AG08395 (cell line): ENCODE data around the gene NOP14.
A peak's percentile ranks its signal among the peaks of the same experiment; 100 is the strongest.
"Not testable (repeated sequence)": the region's sequence is repeated elsewhere in the genome, so short reads cannot be mapped to it uniquely, and the experiment has no call there.

Experiments
- DNase-seq: peaks from one replicate; pipeline ENCODE4 v3.0.0; 2012; ENCODE audit warnings: mixed read lengths, low spot score

NOP14 gene

DNA sequence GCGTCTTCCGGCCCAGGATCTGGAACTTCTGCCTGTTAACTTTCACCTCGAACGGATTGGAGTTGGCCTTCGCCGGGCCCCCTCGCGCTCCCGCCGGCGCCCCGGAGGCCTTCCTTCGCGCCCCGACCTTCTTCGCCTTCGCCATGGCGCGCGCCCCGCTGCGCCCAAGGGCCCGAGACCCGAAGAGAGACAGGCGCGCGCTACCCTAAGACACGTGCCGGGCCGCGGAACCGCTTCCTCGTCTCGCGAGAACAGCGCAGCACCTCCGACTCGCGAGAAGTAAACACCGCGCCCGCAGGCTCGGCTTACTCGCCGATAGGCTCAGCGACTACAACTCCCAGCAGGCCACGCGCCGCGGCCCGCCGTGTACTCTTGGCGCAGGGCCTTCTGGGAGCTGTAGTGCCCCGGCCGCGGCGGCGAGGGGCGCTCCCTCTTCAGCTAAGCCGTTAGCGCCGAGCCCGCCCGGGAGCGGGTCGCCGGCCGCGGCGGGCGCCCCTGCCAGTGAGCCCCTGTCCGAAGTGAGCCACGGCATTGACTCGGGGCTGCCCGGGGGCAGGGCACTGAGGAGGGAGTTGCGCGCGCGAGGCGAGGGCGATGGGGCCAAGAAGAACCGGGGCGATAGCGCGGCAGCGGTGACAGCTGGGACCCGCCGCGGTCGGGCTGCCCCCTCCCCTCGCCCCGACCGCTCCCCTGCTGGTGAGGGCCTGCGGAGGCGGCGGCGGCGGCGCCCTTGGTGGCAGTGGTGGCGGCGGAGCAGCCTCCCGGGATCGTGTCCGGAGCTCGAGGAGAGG is at the start of gene NOP14, which contains the start of gene GRK4:
TSS of gene NOP14 (minus strand) at position 232 of the 791 bp plus-strand sequence. CDS start at position 145, 87 bp downstream.
TSS of gene GRK4 (plus strand) at position 397 of the 791 bp plus-strand sequence. CDS start 500 bp downstream, outside the sequence.
- peak; percentile 98 for DNase-seq

- DNase-seq = no peak
Observed at GRCh38 chr4:3011456-3012220, 48.4 kb upstream of the NOP14 start.

- DNase-seq = peak; percentile 81
Observed at GRCh38 chr4:3010998-3011397, 47.8 kb upstream of the NOP14 start.

DNA sequence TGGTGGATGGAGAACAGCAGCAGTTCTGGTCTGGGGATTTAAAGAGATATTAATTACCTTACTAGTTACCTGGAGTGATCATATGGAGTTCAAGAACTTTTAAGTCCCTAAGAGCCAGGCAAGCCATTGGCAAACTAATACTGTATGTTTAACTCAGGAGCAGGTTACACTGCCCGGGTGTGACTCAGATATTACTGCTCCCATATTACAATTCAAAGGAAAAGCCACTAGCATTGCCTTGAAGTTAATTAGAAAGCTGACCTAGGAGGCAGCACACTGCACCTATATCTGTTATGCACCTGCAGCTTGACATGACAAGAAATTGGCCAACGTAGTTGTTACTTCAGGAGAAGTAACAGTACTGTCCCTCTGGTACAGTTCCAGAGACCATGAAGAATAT is 47.4 kb upstream of the NOP14 start:
- DNase-seq = no peak

DNA sequence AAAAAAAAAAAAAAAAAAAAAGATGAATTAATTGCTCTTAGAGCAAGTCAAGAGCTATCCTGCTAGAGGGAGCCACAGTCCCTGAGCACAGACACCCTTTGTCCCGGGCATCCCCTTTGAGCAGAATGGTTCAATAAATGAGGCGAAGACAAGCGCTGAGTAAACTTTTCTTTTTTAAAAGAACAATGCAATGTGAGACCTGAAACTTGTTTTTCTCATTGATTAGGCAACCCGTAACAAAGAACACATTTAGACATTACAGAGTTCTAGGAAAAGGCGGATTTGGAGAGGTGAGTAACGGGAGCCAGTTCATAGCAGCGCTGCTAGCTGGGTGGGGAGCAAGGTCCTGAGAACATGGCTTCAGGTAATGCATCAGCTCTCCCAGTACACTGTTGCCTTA is 46.2 kb upstream of the NOP14 start:
- DNase-seq = peak; percentile 26

- no peak for DNase-seq
Observed at GRCh38 chr4:3007724-3008123, 44.5 kb upstream of the NOP14 start.

DNA sequence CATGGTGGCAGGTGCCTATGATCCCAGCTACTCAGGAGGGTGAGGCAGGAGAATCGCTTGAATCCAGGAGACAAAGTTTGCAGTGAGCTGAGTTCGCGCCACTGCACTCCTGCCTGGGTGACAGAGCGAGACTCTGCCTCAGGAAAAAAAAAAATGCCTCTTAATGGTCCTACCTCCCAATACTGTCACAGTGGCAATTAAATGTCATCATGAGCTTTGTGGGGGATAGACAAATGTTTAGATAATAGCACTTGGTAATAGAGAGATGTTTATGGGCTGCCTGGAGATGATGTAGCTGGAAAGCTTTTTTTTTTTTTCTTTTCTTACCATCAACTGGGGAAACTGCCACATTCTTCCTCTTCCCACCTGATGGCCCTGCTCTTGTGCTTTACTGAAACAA is 33.2 kb upstream of the NOP14 start:
- DNase-seq = no peak

- DNase-seq = no peak
Observed at GRCh38 chr4:2995546-2996265, 32.5 kb upstream of the NOP14 start.

GRCh38 chr4:2994917-2995316 is 31.7 kb upstream of the NOP14 start:
- DNase-seq = no peak

GRCh38 chr4:2991243-2991642 is 28.0 kb upstream of the NOP14 start:
- no peak for DNase-seq

- DNase-seq = not testable (repeated sequence)
Observed at GRCh38 chr4:2983715-2984114, 20.5 kb upstream of the NOP14 start.

DNA sequence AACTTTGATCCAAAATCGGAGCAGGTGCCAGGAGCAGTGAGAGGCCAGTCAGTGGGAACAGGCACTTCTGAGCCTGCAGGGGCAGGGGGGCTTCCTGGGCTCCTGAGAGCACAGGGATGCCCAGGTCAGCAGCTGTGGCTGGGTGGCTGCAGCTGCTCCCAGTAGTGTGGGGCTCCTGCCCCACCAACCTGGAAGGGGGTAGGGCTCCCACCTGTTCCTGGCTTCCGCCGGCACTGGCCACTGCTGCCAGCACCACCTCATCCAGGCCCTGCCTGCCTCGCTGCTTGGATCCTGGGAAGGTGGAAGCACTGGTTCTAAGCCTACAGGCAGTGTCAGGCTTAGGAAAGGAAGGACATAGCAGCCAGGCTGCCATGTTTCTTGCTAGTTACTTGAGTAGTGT is 18.8 kb upstream of the NOP14 start:
- no peak for DNase-seq

- no peak for DNase-seq
Observed at GRCh38 chr4:2981256-2981819, 18.1 kb upstream of the NOP14 start.

- DNase-seq = peak; percentile 81
Observed at GRCh38 chr4:2977211-2978088, 14.2 kb upstream of the NOP14 start.

DNA sequence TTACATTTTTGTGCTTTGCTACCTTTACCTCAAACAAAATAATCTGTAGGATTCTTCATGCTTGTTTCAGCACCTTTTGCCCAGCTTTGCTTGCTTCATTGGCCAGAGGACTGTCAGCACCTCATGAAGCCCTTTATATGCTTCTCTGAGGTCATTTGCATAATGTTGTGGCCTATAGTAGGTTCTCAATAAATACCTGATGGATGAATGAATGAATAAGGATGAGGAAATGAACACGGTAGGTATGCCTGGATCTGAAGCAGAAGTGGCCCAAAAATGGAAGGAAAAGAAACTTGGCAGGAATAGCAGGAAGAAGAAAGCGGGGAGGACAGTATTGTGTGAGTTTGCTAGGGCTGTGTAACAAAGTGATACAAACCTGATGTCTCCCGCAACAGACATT is 8.1 kb upstream of the NOP14 start:
- DNase-seq = no peak

DNA sequence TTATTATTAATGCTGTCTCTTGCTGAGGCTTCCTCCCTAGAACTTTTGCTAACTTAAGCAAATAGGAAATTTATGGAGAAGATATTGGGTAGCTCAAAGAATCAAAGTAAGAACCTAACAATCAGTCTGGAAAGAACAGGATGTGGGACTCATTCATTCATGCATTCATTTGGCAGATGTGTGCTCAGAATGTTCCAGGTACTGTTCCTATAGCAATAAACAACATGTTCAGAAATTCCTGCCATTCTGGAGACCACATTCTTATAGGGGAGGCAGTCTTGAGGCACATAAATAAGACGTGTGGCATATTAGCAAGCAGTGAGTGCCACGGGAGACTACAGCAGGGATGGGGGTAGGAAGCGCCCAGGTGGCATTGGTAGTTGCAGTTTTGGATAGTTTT is 5.2 kb upstream of the NOP14 start:
- no peak for DNase-seq

DNA sequence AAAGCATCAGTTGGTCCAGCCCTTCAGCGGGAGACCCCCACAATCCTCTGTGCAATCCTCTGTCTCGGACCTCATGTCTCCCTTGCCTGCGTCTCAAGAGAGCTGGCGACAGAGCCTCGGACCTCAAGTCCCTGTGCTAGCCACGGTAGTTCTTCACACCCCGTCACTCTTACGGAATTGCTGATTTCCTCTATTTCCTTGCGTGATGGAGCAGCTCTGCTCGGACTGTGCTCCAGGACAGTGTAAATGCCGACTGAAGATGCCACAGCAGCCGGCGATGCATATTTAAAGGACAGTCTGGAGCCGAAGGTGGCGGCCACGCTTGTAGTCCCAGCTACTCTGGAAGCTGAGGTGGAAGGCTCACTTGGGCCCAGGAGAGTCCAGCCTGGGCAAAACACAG is 2.1 kb upstream of the NOP14 start:
- no peak for DNase-seq

DNA sequence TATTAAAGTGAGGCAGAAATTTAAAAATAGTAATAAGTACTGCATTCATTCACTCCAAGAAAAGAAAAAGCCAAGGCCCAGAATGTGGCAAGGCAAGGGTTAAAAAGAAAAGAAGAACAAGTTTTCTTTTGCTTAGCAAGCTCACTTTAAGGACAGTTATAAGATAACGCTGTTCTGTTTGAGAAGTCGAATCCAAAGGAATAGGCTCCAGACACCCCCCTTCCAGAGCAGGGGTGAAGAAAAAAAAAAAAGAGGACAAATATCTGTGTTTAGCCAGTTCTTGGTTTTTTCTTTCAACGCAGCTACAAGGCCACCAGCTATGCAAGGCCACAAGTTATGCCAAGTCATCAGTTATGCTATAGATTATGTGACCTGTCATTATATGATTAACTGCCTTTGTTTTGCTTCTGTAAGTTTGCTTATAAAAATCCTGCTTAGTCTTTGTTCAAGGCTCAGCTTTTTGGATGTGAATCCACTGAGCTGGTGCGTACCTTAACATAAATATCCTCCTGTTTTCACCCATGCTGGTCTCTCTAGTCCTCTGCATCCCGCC is 1.6 kb upstream of the NOP14 start:
- no peak for DNase-seq

GRCh38 chr4:2963966-2964471 is 813 bp upstream of the NOP14 start:
- peak; percentile 67 for DNase-seq

- peak; percentile 36 for DNase-seq
Observed at GRCh38 chr4:2962614-2963174, 512 bp downstream of the NOP14 start.
